Sigmoid colon (tissue), 7 donors: ENCODE measurements around the gene CUL4A. TPM values are rescaled to one million over a fixed set of nuclear protein-coding genes. Genes with fewer than 3 reads are reported as not detected.

ENCODE experiments used
- DNase-seq: peaks from one replicate; pipeline ENCODE4 v3.0.0-alpha.2; 2019
- H3K27ac ChIP-seq, 4 donors: fragments of 200-600 bp; sonication (generic); one replicate each; pipeline ENCODE4 v1.5.1; 2016 to 2019; ENCODE audit warnings: mild to moderate bottlenecking in 1 of 4
- H3K27me3 ChIP-seq, 3 donors: fragments of 200-600 bp; sonication (generic); one replicate each; pipeline ENCODE4 v1.5.1; 2019; ENCODE audit warnings: mild to moderate bottlenecking in 1 of 3
- H3K36me3 ChIP-seq, 4 donors: fragments of 200-600 bp; sonication (generic); one replicate each; pipeline ENCODE4 v1.5.1; 2016 to 2019
- H3K4me1 ChIP-seq, 4 donors: fragments of 200-600 bp; sonication (generic); one replicate each; pipeline ENCODE4 v1.5.1; 2017 to 2019
- H3K4me3 ChIP-seq, 4 donors: fragments of 200-600 bp; sonication (generic); one replicate each; pipeline ENCODE4 v1.5.1; 2017 to 2019; ENCODE audit warnings: mild to moderate bottlenecking in 2 of 4, moderate library complexity in 1 of 4
- H3K9me3 ChIP-seq, 4 donors: fragments of 200-600 bp in 3 of 4; sonication (generic) in 3 of 4; one replicate each; pipeline versions ENCODE4 v1.5.1 to v1.6.1; 2013 to 2019
- CTCF ChIP-seq, 4 experiments: fragments of 450-650 bp in 3 of 4; fragments of 200-600 bp in 1 of 4; IDR thresholded peaks; one replicate each; pipeline ENCODE4 v1.5.1; 2016 to 2019; ENCODE audit warnings: antibody characterized with exemption in 4 of 4, mild to moderate bottlenecking in 3 of 4, moderate library complexity in 2 of 4
- EP300 ChIP-seq, 4 donors: sonication (generic); formaldehyde crosslinking; IDR thresholded peaks; one replicate each; pipeline ENCODE4 v1.6.1; 2017; ENCODE audit warnings: antibody characterized with exemption in 4 of 4
- POLR2A ChIP-seq, 2 donors: fragments of 450-650 bp; IDR thresholded peaks; one replicate each; pipeline ENCODE4 v1.6.1; 2016; ENCODE audit warnings: antibody characterized with exemption in 2 of 2, mild to moderate bottlenecking in 2 of 2, moderate library complexity in 2 of 2
- POLR2AphosphoS5 ChIP-seq, 4 donors: sonication (generic); formaldehyde crosslinking; IDR thresholded peaks; one replicate each; pipeline ENCODE4 v1.6.1; 2017; ENCODE audit warnings: antibody characterized with exemption in 4 of 4
- WGBS, 2 donors: extraction: QIAGEN DNeasy Blood & Tissue Kit; methylation state at CpG; one replicate each; pipeline ENCODE4 v1.1.7; 2013; 5-methylcytosine and 5-hydroxymethylcytosine counted together
- intact Hi-C: fragments of 100-400 bp; cut with DNase I; formaldehyde crosslinking; loops from one replicate; pipeline ENCODE4 v1.15.1; 2023
- polyA plus RNA-seq, 3 donors: library from polyadenylated mRNA; stranded (reverse); fragments of 200-250 nt; gene quantifications; one replicate each; pipeline ENCODE4 v1.2.3, GENCODE V29; 2013
- total RNA-seq, 4 donors: library from RNA; depleted of rRNA; stranded (reverse); fragments of >200 nt; gene quantifications; one replicate each; pipeline ENCODE4 v1.1.0, GENCODE V29; 2016
- donor health status: healthy with polysubstance abuse.
- donor health status: Bipolar disorder and iron deficiency.
- donor health status: healthy.

Gene CUL4A
- total and polyA plus RNA-seq, 7 donors, result 22.2 to 115 (median 72.6) TPM

GRCh38 chr13:113204378-113204734 lies 5.1 kb upstream of the CUL4A start:
- H3K27ac ChIP-seq, result peak overlapping the region in 3 of 4 donors; percentile 72 to 82 (median 79)
- intact Hi-C loops, result no loop called here
- WGBS, 2 donors, result 90% methylated on average over 5 of the region's 5 CpGs

GRCh38 chr13:113205428-113205931 lies 3.9 kb upstream of the CUL4A start:
- intact Hi-C loops, result loop anchor here (5.0 kb wide), 2 partner anchors 263 to 287 kb away; partner anchors contain the start of gene DCUN1D2
- peak overlapping the region in 3 of 4 donors; percentile 72 to 82 (median 79) for H3K27ac ChIP-seq
- no peak overlapping the region for H3K4me3 ChIP-seq
- TF ChIP-seq EP300 (IDR thresholded peaks at IDR 0.05) (no peak), POLR2A (IDR thresholded peaks at IDR 0.05) (no peak), POLR2AphosphoS5 (IDR thresholded peaks at IDR 0.05) (no peak), CTCF (IDR thresholded peaks at IDR 0.05) (no peak)
- 70 to 71% methylated on average over 5 of the region's 5 CpGs for WGBS, 2 donors
- H3K9me3 ChIP-seq, result no peaks in the 10 kb centered on the region
- no peaks in the 10 kb centered on the region for H3K27me3 ChIP-seq
- H3K4me1 ChIP-seq, result peaks cover 0 to 68% (median 59%) of the 10 kb centered on the region in 4 donors
- no peak for DNase-seq
- H3K36me3 ChIP-seq, result no peaks in the 10 kb centered on the region

More at GRCh38 chr13:113204378-113204734, 5.1 kb upstream of the CUL4A start:
- H3K27me3 ChIP-seq, result no peaks in the 10 kb centered on the region
- H3K9me3 ChIP-seq, result no peaks in the 10 kb centered on the region
- no peak for TF ChIP-seq CTCF (IDR thresholded peaks at IDR 0.05)
- TF ChIP-seq POLR2AphosphoS5 (IDR thresholded peaks at IDR 0.05), result no peak
- no peak for TF ChIP-seq EP300 (IDR thresholded peaks at IDR 0.05)
- TF ChIP-seq POLR2A (IDR thresholded peaks at IDR 0.05), result no peak
- no peak overlapping the region for H3K4me3 ChIP-seq
- no peak for DNase-seq
- H3K36me3 ChIP-seq, result peaks cover 0 to 11% (median 1%) of the 10 kb centered on the region in 4 donors
- H3K4me1 ChIP-seq, result peaks cover 0 to 63% (median 54%) of the 10 kb centered on the region in 4 donors

- Histone ChIP-seq H3K4me3 (peak overlapping the region; percentile 64 to 97 (median 86)), H3K9me3 (no peaks in the 10 kb centered on the region), H3K36me3 (peaks cover 0 to 11% (median 0%) of the 10 kb centered on the region in 4 donors), H3K27me3 (no peaks in the 10 kb centered on the region), H3K27ac (peak overlapping the region; percentile 94 to 100 (median 100)), H3K4me1 (peaks cover 0 to 79% (median 71%) of the 10 kb centered on the region in 4 donors)
- intact Hi-C loops, result loop anchor here (5.0 kb wide), 2 partner anchors 265 to 285 kb away; partner anchors contain the start of gene DCUN1D2
- 31 to 51% methylated on average over 3 of the region's 3 CpGs for WGBS, 2 donors
- TF ChIP-seq POLR2A (IDR thresholded peaks at IDR 0.05) (no peak), CTCF (IDR thresholded peaks at IDR 0.05) (no peak), POLR2AphosphoS5 (IDR thresholded peaks at IDR 0.05) (no peak), EP300 (IDR thresholded peaks at IDR 0.05) (no peak)
- DNase-seq, result no peak
These were observed 2.0 kb upstream of the CUL4A start for GRCh38 chr13:113207460-113207859.

GRCh38 chr13:113207890-113208420 lies 1.5 kb upstream of the CUL4A start:
- 0% methylated on average over 44 of the region's 44 CpGs for WGBS, 2 donors
- peaks cover 0 to 79% (median 69%) of the 10 kb centered on the region in 4 donors for H3K4me1 ChIP-seq
- peak overlapping the region; percentile 94 to 100 (median 100) for H3K27ac ChIP-seq
- no peaks in the 10 kb centered on the region for H3K27me3 ChIP-seq
- intact Hi-C loops, result loop anchor here (1.0 to 5.0 kb wide), 5 partner anchors 53 to 284 kb away; partner anchors contain the start of genes DCUN1D2 and GRTP1
- peak overlapping the region; percentile 64 to 97 (median 86) for H3K4me3 ChIP-seq
- TF ChIP-seq POLR2AphosphoS5 (IDR thresholded peaks at IDR 0.05) (no peak), CTCF (IDR thresholded peaks at IDR 0.05) (no peak)
- no peak for DNase-seq
- peaks cover 0 to 14% (median 0%) of the 10 kb centered on the region in 4 donors for H3K36me3 ChIP-seq
- no peaks in the 10 kb centered on the region for H3K9me3 ChIP-seq
